Uterus (tissue), 4 donors: Measurements from ENCODE around the gene DCPS. TPM values are rescaled to one million over a fixed set of nuclear protein-coding genes. Genes with fewer than 3 reads are reported as not detected.

ENCODE experiments used
- DNase-seq, 2 donors: peaks; one replicate each; pipeline ENCODE4 v3.0.0-alpha.2; 2019 to 2020
- H3K27ac ChIP-seq, 2 donors: fragments of 200-600 bp; sonication (generic); 1 replicate in 1 of 2; 2 replicates in 1 of 2; pipeline ENCODE4 v1.5.1; 2016 to 2018
- H3K27me3 ChIP-seq, 2 donors: fragments of 200-600 bp; sonication (generic); one replicate each; pipeline ENCODE4 v1.5.1; 2018 to 2019; ENCODE audit warnings: control low read depth in 1 of 2
- H3K36me3 ChIP-seq, 2 donors: fragments of 200-600 bp; sonication (generic); one replicate each; pipeline ENCODE4 v1.5.1; 2019; ENCODE audit warnings: control low read depth in 1 of 2
- H3K4me1 ChIP-seq, 2 donors: fragments of 200-600 bp; sonication (generic); one replicate each; pipeline ENCODE4 v1.5.1; 2018 to 2019; ENCODE audit warnings: control low read depth in 1 of 2
- H3K4me3 ChIP-seq, 2 donors: fragments of 200-600 bp; sonication (generic); 1 replicate in 1 of 2; 2 replicates in 1 of 2; pipeline ENCODE4 v1.5.1; 2018 to 2019; ENCODE audit warnings: mild to moderate bottlenecking in 1 of 2
- H3K9me3 ChIP-seq, 2 donors: fragments of 200-600 bp; sonication (generic); one replicate each; pipeline ENCODE4 v1.5.1; 2019; ENCODE audit warnings: control low read depth in 1 of 2
- CTCF ChIP-seq, 4 experiments: fragments of 200-600 bp in 2 of 4; fragments of 450-650 bp in 2 of 4; sonication (generic) in 2 of 4; IDR thresholded peaks; one replicate each; pipeline ENCODE4 v1.5.1; 2016 to 2019; ENCODE audit warnings: antibody characterized with exemption in 4 of 4, mild to moderate bottlenecking in 2 of 4, moderate library complexity in 1 of 4
- POLR2A ChIP-seq, 2 donors: fragments of 450-650 bp; IDR thresholded peaks; one replicate each; pipeline ENCODE4 v1.6.1; 2016; ENCODE audit warnings: antibody characterized with exemption in 2 of 2, mild to moderate bottlenecking in 1 of 2, moderate library complexity in 1 of 2
- intact Hi-C: fragments of 100-400 bp; cut with DNase I; formaldehyde crosslinking; loops from one replicate; pipeline ENCODE4 v1.15.1; 2023; ENCODE audit warnings: low total_unique reads
- total RNA-seq, 4 donors: library from RNA; depleted of rRNA in 3 of 4; stranded (reverse); fragments of >200 nt in 3 of 4; gene quantifications; one replicate each; pipeline versions ENCODE4 v1.1.0 to v1.2.4, GENCODE V29; 2014 to 2023
- donor health status: DM: yes; HTN: yes; CAD: no.

DCPS gene
- total RNA-seq, 4 donors from 2014 or later: 6.4 to 19.7 (median 13.0) TPM

GRCh38 chr11:126350836-126351235, 47.0 kb downstream of the DCPS start:
- intact Hi-C loops: no loop called here
- no peak overlapping the region for H3K4me3 ChIP-seq
- no peaks in the 10 kb centered on the region for H3K27me3 ChIP-seq
- no peak for DNase-seq
- no peak for TF ChIP-seq CTCF (IDR thresholded peaks at IDR 0.05)
- TF ChIP-seq POLR2A (IDR thresholded peaks at IDR 0.05): no peak
- H3K36me3 ChIP-seq: no peaks in the 10 kb centered on the region
- peaks cover 0 to 13% of the 10 kb centered on the region in 2 donors for H3K4me1 ChIP-seq
- H3K27ac ChIP-seq: peak overlapping the region in 1 of 2 donors; percentile 13
- no peaks in the 10 kb centered on the region for H3K9me3 ChIP-seq

GRCh38 chr11:126352163-126352562, 48.3 kb downstream of the DCPS start:
- H3K4me1 ChIP-seq: peaks cover 3 to 6% of the 10 kb centered on the region in 2 donors
- DNase-seq: no peak
- H3K27ac ChIP-seq: no peak overlapping the region
- H3K36me3 ChIP-seq: no peaks in the 10 kb centered on the region
- intact Hi-C loops: no loop called here
- no peaks in the 10 kb centered on the region for H3K27me3 ChIP-seq
- TF ChIP-seq CTCF (IDR thresholded peaks at IDR 0.05): no peak
- TF ChIP-seq POLR2A (IDR thresholded peaks at IDR 0.05): no peak
- H3K9me3 ChIP-seq: no peaks in the 10 kb centered on the region
- no peak overlapping the region for H3K4me3 ChIP-seq

GRCh38 chr11:126352934-126353801, 49.3 kb downstream of the DCPS start:
- no peak overlapping the region for H3K4me3 ChIP-seq
- no peak for DNase-seq
- peaks cover 3 to 6% of the 10 kb centered on the region in 2 donors for H3K4me1 ChIP-seq
- TF ChIP-seq CTCF (IDR thresholded peaks at IDR 0.05): no peak
- no peak for TF ChIP-seq POLR2A (IDR thresholded peaks at IDR 0.05)
- no peaks in the 10 kb centered on the region for H3K27me3 ChIP-seq
- intact Hi-C loops: no loop called here
- no peaks in the 10 kb centered on the region for H3K36me3 ChIP-seq
- H3K27ac ChIP-seq: no peak overlapping the region
- no peaks in the 10 kb centered on the region for H3K9me3 ChIP-seq

GRCh38 chr11:126354631-126355323, 50.9 kb downstream of the DCPS start:
- Histone ChIP-seq H3K36me3 (no peaks in the 10 kb centered on the region), H3K9me3 (no peaks in the 10 kb centered on the region), H3K27me3 (no peaks in the 10 kb centered on the region), H3K4me3 (peak overlapping the region; percentile 48 to 66), H3K27ac (peak overlapping the region; percentile 73 to 83), H3K4me1 (peaks cover 0 to 6% of the 10 kb centered on the region in 2 donors)
- no peak for TF ChIP-seq CTCF (IDR thresholded peaks at IDR 0.05)
- TF ChIP-seq POLR2A (IDR thresholded peaks at IDR 0.05): no peak
- DNase-seq: no peak
- intact Hi-C loops: no loop called here
